Hematopoietic multipotent progenitor cell treated with erythropoietin and hydrocortisone succinate and interleukin-3 and kit ligand, for 4 days (in vitro differentiated cells): ENCODE results near the gene NAP1L1.
"Not testable (repeated sequence)": the region's sequence is repeated elsewhere in the genome, so short reads cannot be mapped to it uniquely, and the experiment has no call there.

Source experiments
- DNase-seq: peaks from one replicate; pipeline ENCODE4 v3.0.0-alpha.2; 2015

The NAP1L1 gene

DNA sequence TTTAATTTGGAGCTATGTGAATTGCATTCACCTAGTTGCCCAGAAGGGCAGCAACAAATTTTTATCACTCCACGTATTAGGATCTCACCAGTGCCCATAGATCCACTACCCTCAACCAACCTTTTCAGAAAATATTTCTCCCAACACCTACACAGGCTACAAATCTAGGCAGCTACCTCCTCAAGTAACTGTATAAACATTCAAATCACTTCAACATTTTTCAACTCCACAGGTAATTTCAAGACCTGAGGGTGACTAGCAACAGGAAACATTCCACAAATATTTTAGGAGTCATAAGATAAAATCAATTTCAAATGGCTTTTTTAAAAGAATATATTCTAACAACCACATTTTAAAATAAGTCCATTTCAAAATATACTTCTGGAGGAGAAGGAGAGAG, 65.8 kb downstream of the NAP1L1 start:
- DNase-seq: no peak

DNA sequence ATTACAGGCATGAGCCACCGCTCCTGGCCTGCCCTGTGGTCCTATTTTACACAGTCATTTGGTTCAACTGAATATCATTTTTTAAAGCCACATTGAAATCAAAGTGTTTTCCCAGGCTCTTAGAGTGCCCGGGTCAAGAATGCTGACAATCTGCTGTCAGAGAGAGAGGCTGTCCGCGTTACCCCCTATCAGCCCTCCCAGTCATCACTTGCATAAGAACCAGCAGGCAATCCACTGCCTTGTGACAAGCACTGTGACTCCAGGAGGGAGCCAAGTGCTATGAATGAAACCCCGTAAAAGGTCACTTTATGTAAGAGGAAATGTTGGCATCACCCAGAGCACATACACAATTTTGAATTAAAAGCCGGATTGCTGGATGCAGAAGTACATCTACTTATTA, 66.4 kb downstream of the NAP1L1 start:
- no peak for DNase-seq

DNA sequence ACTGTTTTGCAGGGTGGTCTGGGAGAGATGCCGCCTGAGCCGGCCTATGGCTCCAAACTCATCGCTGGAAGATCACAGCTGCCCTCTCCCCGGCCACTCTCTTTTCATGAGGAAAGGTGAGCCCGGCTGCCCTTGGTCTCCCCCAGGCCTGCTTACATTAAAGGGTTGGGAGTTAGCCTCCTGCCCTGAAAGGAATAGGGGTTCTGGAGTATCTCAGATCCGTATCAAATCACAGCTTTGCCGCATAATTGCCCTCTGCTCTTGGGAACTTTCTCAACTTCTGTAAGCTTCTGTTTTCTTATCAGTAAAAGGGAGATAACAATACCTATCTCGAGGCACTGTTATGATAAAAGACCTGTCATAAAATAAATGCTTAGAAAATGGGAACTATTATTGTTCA, 70.5 kb downstream of the NAP1L1 start:
- DNase-seq: no peak

DNA sequence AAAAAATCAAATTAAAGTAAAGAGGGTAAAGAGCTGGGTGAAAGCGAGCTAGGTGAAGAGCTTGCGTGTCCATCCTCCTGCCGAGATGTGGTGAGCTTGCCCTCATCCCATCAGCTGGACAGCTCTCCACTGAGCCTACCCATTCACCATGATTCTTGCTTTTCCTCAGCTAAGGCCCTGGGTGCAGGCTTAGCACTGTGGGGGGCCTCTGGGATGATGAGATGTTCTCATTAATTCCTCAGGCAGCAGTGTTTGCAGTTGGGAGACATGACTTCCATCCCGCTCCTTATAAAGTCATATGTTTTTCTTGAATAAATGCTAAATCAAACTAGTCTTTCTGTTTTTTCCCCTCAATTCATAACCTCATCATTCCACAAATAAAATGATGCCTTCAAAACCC, 70.9 kb downstream of the NAP1L1 start:
- DNase-seq: no peak

DNA sequence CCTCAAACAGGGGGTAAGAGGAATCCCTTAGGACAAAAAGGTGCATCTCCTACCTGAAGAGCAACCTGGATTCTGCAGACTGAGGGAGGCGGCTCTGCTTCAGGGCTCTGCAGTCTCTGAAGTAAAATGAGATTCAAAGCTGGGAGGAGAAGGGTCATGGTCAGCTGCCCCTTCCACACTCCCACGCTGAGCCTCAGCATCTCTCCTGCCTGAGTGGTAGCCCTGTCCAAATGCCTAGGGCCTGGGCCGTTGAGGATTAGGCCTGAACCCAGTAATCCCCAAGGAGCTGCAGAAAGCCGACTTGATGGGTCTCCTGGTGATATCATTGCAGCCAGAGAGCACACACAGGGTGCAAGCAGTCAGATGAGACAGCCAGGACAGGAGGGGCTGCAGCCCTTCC, 71.8 kb downstream of the NAP1L1 start:
- DNase-seq: no peak

DNA sequence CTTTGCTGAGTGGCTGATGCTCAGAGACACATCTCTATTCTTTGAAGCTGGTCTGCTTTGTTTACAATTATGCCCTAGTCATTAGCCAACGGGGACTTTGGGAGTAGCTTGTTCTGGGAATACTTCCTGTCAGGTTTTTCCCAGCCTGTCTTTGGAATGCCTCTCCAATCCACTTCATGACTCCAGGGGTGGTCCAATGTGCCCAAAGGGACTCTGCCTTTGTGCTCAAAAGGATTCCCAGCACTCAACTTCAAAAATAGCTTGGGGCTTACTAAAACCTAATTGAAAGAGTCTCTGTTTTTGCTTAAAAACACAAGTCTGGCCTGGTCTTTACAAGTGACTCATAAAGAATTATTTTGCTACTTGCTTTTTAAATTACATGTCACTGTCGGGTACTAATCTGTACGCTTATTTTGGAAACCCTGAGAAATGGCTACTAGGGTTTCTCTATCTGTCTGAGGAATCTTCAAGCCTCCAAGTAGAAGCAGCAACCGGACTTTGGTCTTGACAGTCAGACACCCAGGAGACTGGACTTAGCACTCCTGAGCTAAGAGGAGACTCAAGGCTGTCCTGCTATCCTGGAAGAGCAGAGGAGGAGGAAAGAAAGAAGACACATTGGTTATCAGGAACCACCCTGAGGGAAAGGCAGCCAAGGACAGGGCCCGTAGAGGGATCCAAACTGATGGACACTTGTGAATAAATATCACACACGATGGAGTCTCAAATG, 73.6 kb downstream of the NAP1L1 start:
- no peak for DNase-seq

DNA sequence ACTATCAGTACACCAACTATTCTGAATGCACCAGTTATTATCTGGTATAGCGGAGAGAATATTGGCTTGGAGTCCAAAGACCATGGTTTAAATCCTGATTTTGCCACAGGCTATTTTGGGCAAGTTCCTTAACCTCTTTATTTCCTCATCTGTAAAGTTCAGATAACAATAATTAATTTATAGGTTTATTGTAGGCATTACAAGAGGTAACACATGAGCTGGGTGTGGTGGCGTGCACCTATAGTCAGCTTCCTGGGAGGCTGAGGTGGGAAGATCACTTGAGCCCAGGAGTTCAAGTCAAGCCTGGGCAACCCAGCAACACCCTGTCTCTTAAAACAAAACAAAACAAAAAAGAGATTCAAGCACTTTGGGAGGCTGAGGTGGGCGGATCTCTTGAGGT, 76.1 kb downstream of the NAP1L1 start:
- no peak for DNase-seq

DNA sequence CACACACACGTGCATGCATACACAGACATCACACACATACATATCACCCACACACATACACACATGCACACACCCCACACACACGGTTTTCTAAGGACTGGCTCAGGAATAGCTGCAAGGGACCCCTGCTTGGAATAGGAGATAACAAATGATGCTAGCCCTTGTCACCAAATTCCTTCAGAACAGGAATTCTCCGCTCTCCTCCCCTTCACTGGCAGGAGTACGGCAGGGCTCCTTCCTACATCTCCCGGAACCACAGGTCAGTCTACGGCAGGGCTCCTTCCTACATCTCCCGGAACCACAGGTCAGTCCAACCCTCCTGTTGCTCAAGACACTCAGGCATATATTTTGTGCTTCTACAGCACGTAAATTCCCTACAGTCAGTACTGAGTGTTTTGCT, 76.8 kb downstream of the NAP1L1 start:
- no peak for DNase-seq

DNA sequence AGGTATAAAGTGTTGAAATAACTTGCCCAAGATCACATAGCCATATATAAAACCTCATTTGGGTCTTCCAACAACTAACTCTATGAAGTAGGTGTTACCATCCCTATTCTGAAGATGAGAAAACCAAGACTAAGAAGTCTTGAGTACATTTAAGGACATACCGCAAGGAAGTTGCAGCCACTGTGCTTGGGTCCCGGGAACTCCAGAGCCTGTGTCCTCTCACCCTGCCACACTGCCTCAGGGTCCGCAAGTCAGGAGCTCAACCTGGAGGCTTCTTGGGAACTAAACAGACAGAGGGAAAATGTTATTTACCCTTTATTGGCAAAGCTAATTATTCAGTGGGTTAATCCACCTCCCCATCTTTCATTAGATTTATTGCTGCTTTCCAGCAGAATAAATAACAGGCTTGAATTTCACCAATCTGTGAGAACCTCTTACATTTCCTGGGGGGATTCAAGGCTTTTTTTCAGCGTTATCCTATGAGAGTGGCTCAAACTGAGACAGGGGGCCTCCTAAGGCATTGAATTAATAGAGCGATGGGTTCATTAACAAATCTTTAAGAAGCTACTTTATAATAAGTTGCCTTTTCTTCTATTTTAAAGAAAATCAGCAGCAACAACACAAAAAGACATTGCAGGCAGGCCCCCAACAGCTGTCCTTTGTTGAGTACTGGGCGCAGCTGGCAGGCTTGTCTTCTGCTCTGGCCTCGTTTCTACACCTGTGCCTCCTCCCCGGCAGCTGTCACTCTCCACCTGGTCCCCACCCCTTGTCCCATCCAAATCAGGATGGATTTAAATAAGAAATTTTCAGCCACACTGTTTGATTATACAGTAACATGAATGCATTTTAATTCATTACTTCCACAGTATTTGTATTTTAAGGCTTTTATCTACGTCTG, 78.2 kb downstream of the NAP1L1 start:
- DNase-seq: no peak

DNA sequence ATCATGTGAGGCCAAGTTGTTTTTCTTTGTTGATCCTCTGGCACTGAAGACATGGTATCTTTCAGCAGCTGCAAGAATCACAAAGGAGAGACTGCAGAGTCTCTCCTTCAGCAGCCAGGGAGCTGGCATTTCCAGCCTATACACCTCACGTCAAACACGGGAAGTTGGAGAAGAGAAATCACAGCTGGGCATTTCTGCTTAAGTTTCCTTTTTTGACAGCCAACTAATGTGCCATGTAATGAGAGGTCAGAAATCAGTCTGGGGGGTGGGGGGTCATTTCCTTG, 81.2 kb downstream of the NAP1L1 start:
- no peak for DNase-seq

DNA sequence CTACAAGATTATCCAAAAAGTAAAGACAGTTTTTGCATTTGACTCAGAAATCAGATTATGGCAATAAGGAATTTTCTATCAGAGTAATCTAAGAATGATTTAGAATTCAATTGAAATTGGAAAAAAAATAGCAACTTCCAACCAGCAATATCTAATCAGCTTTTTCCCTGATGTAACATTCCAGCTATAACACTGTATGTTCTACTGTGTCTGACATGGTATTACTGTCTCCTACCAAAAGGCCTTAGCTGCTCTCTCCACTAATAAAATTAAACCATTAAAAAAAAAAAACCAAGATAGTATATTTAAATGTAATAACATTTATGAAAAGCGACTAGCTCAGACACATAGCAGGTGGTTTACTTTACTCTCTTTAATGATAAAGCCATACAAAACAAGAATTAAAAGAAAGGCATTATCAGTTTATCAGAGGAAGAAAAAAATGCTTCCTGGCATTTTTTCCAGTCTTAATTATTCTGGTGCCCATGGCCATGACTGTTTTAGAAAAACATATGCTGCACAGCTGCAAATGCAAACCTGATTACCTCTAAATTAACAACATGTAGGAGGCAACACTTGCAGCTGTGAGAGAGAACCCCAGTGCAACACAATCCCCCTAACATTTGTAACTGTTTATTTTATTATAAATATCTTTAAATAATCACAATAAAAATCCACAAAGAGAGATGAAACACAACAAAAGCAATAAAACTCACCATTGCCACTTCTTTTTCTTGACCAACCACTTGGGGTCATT, 81.7 kb downstream of the NAP1L1 start:
- no peak for DNase-seq

DNA sequence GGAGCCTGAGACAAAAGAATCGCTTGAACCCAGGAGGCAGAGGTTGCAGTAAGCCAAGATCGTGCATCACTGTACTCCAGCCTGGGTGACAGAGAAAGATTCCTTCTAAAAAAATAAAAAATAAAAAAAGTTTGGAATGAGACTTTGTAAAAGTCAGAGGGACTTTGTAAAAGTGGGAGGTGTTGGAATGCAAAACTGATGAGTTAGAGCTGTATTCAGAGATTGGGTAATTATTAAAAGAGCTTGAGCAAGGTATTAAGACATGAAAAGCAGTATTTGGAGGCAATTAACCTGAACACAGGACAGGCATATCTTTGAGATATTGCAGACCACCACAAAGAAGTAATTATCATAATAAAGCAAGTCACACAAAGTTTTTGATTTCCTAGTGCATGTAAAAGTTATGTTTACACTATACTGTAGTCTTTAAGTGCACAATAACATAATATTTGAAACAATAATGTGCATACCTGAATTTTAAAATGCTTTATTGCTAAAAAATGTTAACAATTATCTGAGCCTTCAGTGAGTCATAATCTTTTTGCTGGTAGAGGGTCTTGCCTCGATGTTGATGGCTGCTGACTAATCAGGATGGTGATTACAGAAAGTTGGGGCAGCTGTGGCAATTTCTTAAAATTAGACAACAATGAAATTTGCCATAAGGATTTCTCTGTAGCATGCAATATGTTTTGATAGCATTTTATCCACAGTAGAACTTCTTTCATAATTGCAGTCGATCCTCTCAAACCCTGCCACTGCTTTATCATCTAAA, 86.0 kb downstream of the NAP1L1 start:
- DNase-seq: no peak

DNA sequence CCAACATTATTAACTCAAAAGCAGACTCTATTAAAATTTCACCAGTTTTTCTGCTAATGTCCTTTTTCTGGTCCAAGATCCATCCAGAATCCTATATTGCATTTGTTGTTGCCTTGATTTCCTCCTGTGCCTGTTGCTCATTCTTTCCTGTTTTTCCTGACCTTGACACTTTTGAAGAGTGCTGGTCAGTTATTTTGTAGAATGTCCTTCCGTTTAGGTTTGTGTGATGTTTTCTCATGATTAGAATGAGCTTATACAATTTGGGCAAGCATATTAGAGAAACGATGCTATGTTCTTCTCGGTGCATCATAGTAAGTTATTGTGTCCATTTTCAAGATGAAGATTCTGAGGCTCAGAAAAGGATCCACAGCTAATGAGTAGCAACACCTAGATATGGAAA, 86.8 kb downstream of the NAP1L1 start:
- DNase-seq: no peak

DNA sequence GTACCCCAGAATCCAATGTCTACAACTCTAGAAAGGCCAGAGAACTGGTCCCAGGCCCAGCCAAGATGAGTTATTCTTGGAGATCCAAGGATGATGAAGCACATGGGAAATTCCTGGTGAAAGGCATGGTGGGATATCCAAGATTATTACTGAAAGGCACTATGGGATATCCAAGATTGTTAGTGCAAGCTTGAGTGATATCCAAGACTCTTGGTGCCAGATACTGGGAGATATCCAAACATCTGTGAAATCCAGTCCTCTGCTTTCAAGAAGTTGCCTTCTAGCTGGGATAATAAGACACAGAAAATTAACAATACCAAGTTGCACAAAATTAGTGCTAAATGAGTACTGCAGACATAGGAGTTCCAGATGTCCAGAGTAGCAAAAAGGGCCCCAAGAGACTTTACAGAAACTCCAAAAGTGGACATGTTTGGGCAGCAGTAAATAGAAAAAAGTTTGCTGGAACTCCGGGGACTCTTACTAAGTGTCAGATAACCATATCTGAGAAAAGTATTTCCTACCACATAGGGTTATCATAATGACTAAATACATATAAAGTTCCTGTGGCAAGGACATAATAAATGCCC, 87.5 kb downstream of the NAP1L1 start:
- peak; percentile 41 for DNase-seq

DNA sequence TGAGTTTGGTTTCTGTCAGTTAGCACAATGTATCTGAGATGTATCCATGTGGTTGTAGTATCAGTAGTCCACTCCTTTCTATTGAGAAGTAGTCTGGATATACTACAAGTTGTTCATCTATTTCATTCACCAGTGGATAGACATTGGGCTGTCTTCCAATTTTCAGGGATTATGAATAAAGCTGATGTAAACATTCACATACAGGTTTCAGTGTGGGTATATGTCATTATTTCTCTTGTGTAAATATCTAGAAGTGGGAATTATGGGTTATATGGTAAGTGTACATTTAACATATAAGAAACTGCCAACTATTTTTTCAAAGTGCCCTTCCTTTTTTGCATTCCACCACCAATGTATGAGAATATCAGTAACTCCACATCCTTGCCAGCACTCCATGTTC, 88.8 kb downstream of the NAP1L1 start:
- DNase-seq: no peak

DNA sequence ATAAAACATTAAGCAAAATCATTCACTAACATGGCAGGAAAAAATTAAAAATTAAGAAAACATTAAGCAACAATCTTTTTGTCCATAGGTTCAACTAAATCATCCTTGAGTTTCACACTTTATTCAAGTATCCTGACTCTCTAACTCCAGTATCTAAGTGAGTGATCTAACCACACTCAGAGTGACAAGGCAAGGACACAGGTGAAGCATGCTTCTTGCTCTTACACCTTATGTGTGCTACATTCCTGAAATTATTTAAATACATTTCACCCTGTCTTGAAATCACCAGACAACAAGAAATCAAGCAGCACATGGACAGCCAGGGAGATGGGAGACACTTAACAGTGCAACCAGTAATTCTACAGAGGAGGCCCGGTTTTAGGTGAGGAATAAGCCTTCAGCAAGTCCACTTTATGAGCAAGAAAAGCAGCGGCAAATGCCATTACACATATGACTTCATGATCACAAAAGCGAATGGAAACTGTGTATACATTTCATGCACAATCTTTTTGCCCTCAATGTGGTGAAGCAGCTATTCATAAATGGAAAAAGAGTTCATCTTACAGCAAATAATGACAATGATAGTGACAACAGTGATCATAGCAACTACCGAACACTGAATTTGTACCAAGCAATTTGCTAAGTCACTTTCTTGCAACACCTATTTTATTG, 90.3 kb downstream of the NAP1L1 start:
- DNase-seq: no peak

DNA sequence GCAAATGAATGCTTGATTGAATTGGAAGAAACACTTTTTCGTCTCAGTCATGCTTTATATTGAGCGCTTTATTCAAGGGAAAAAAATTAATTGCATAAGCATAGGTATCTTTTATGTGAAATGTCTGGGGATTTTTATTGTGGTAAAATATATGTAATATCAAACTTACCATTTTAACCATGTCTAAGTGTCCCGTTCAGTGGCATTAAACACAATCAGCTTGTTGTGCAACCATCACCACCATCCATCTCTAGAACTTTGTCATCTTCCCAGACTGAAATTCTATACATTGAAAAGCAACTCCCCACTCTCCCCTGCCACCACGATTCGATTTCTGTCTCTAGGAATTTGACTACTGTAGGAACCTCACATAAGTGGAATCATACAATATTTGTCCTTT, 92.7 kb downstream of the NAP1L1 start:
- no peak for DNase-seq

DNA sequence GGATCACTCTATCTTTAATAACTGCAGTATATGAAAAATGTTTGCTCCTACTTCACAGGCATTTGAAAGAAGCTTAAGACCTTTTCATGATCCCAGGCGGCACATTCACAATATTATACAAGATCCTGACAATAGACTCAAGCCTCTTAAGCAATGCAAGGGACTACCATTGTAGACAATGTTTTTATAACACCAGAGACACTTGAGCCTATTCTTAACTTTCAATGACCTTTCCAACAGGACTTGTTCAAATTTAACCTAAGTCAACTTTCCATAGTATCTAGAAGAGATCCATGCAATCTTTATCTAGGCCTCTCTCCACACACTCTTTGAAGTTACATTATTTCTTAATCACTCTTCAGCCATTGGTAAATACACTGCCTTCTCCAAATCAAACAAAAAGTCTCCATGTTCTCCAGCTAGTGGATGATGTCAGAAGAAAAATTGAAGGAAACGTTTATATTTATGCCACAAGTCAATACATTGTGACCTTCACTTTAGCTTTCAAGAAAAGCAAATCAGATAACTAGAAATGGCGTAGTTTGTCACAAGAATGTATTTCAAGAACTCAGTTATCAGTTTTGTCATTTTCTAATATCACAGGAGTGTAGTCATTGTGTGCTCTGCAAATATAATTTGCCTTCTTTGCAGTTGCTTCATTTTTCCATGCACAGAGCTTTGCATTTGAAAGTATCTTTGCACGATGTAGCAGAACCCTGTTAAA, 94.1 kb downstream of the NAP1L1 start:
- no peak for DNase-seq

DNA sequence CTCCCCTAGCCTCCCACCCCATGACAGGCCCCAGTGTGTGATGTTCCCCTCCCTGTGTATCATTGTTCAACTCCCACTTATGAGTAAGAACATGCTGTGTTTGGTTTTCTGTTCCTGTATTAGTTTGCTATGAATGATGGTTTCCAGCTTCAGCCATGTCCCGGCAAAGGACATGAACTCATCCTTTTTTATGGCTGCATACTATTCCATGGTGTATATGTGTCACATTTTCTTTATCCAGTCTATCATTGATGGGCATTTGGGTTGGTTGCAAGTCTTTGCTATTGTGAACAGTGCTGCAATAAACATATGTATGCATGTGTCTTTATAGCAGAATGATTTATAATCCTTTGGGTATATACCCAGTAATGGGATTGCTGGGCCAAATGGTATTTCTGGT, 96.8 kb downstream of the NAP1L1 start:
- not testable (repeated sequence) for DNase-seq
